T-helper 1 cell treated with Interleukin-12 subunit alpha and Interleukin-12 subunit beta and Interleukin-4 antibody, amounts not matched to agents 30 μg/mL and 1 μg/mL, for 36 hours (primary cell): ENCODE measurements around the gene CHRNA1.

ENCODE experiments used
- H3K27ac Mint-ChIP-seq: one replicate; pipeline ENCODE4 v1.8.0; 2021; ENCODE audit warnings: mild to moderate bottlenecking, mixed read lengths
- H3K27me3 Mint-ChIP-seq: one replicate; pipeline ENCODE4 v1.8.0; 2021; ENCODE audit warnings: low read depth, mixed read lengths
- H3K36me3 Mint-ChIP-seq: one replicate; pipeline ENCODE4 v1.8.0; 2021; ENCODE audit warnings: low read depth, mixed read lengths
- H3K4me1 Mint-ChIP-seq: one replicate; pipeline ENCODE4 v1.8.0; 2021; ENCODE audit warnings: low read depth, mixed read lengths
- H3K4me3 Mint-ChIP-seq: one replicate; pipeline ENCODE4 v1.8.0; 2021; ENCODE audit warnings: mild to moderate bottlenecking, moderate library complexity, mixed read lengths
- H3K9me3 Mint-ChIP-seq: one replicate; pipeline ENCODE4 v1.8.0; 2021; ENCODE audit warnings: mixed read lengths

The CHRNA1 gene

GRCh38 chr2:174776675-174777074, 12.4 kb upstream of the CHRNA1 start:
- peaks cover 2% of the 10 kb centered on the region for H3K36me3 Mint-ChIP-seq
- no peak overlapping the region for H3K4me3 Mint-ChIP-seq
- H3K4me1 Mint-ChIP-seq, result peaks cover 43% of the 10 kb centered on the region
- H3K27me3 Mint-ChIP-seq, result no peaks in the 10 kb centered on the region
- no peaks in the 10 kb centered on the region for H3K9me3 Mint-ChIP-seq
- H3K27ac Mint-ChIP-seq, result no peak overlapping the region

DNA sequence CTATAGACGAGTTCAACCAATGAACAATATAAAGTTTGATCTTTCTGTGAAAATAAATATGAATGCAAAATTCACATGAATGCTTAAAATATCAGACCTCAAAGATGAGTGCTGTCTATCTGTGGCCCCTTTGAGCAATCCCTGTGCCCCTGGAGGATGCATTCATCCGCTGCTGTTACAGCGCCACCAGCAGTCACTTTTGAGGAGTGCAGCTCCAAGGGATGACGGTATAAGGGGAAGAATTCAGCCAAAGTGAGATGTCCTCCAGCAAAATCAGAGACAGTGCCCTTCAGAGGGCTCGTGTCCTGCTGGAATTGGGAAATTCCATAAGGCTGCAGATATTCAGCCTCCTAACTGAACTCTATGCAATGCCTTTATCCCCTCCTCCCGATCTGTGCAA, 12.0 kb upstream of the CHRNA1 start:
- Mint-ChIP-seq H3K27me3 (no peaks in the 10 kb centered on the region), H3K4me1 (peaks cover 43% of the 10 kb centered on the region), H3K4me3 (no peak overlapping the region), H3K36me3 (peaks cover 2% of the 10 kb centered on the region), H3K9me3 (no peaks in the 10 kb centered on the region), H3K27ac (no peak overlapping the region)

DNA sequence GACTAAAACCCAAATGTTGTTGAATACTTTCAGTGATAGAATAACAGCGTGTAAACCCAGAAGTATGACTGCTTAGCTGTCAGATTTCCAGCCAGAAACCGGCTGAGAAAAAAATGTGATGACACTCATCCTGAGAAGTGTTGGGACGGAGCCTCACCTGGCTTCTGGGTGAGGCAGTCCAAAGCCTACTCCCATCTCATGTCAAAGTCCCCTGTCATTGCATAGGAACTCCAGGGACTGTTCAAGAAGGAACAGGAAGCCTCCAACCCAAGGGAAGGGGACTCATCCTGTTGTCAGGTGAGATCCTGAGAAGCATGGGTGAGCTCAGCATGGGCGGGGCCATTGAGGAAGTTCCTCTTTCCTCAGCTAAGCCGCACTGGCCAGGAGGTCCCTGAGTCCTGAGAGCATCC, 11.3 kb upstream of the CHRNA1 start:
- Mint-ChIP-seq H3K4me1 (peaks cover 42% of the 10 kb centered on the region), H3K9me3 (no peaks in the 10 kb centered on the region), H3K36me3 (peaks cover 2% of the 10 kb centered on the region), H3K27me3 (no peaks in the 10 kb centered on the region), H3K27ac (no peak overlapping the region), H3K4me3 (no peak overlapping the region)

GRCh38 chr2:174774886-174775285, 10.6 kb upstream of the CHRNA1 start:
- Mint-ChIP-seq H3K4me1 (peaks cover 38% of the 10 kb centered on the region), H3K4me3 (no peak overlapping the region), H3K36me3 (peaks cover 2% of the 10 kb centered on the region)

GRCh38 chr2:174773215-174773614, 8.9 kb upstream of the CHRNA1 start:
- Mint-ChIP-seq H3K27ac (no peak overlapping the region), H3K4me1 (peaks cover 26% of the 10 kb centered on the region), H3K4me3 (no peak overlapping the region), H3K36me3 (no peaks in the 10 kb centered on the region), H3K9me3 (no peaks in the 10 kb centered on the region), H3K27me3 (peaks cover 7% of the 10 kb centered on the region)

More at GRCh38 chr2:174774886-174775285, 10.6 kb upstream of the CHRNA1 start:
- H3K27ac Mint-ChIP-seq, result no peak overlapping the region
- H3K9me3 Mint-ChIP-seq, result no peaks in the 10 kb centered on the region
- H3K27me3 Mint-ChIP-seq, result no peaks in the 10 kb centered on the region

DNA sequence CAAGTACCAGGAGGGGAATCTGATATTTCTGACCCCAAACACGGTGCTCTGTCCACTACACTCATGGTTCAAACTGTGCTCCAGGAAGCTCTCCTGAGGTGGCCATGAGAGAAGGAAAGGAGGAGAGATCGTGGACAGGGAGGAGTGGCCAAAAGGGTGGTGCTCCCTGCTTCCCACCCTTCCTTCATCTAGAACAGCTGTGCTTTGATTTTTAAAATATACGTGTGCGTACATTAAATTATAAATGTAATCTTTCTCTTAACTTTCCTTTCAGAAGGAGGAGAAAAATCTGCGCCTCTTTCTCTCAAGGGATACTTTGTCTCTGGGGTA, 8.2 kb upstream of the CHRNA1 start:
- Mint-ChIP-seq H3K4me1 (peaks cover 18% of the 10 kb centered on the region), H3K36me3 (no peaks in the 10 kb centered on the region), H3K27ac (no peak overlapping the region), H3K27me3 (peaks cover 7% of the 10 kb centered on the region), H3K4me3 (no peak overlapping the region), H3K9me3 (no peaks in the 10 kb centered on the region)

- no peaks in the 10 kb centered on the region for H3K9me3 Mint-ChIP-seq
- no peak overlapping the region for H3K27ac Mint-ChIP-seq
- H3K4me3 Mint-ChIP-seq, result no peak overlapping the region
- H3K27me3 Mint-ChIP-seq, result peaks cover 7% of the 10 kb centered on the region
- H3K36me3 Mint-ChIP-seq, result no peaks in the 10 kb centered on the region
- H3K4me1 Mint-ChIP-seq, result peaks cover 15% of the 10 kb centered on the region
Observed at GRCh38 chr2:174771631-174772471, 7.6 kb upstream of the CHRNA1 start.

DNA sequence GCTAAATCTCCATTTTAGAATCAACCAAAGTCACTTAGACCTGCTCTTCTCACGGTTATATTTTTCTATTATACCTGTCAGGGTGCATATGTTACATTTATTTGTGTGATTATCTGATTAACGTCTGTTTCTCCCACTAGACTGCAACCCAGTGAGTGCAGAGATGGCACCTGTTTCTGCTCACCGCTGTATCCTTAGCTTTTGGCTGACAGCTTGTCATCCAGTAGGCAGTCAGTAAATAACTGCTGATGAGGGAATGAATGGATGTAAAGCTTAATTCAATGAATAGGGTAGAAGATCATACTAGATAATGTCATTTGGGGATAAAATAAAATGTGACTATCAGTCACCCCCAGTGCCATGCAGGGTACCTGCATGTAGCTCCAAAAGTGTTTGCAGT, 6.9 kb upstream of the CHRNA1 start:
- no peak overlapping the region for H3K4me3 Mint-ChIP-seq
- H3K27ac Mint-ChIP-seq, result no peak overlapping the region
- H3K27me3 Mint-ChIP-seq, result peaks cover 10% of the 10 kb centered on the region
- H3K4me1 Mint-ChIP-seq, result peaks cover 9% of the 10 kb centered on the region
- no peaks in the 10 kb centered on the region for H3K36me3 Mint-ChIP-seq
- H3K9me3 Mint-ChIP-seq, result no peaks in the 10 kb centered on the region

- Mint-ChIP-seq H3K9me3 (no peaks in the 10 kb centered on the region), H3K4me3 (no peak overlapping the region), H3K27ac (no peak overlapping the region), H3K4me1 (peaks cover 3% of the 10 kb centered on the region), H3K36me3 (no peaks in the 10 kb centered on the region), H3K27me3 (peaks cover 15% of the 10 kb centered on the region)
Observed at GRCh38 chr2:174768557-174768956, 4.3 kb upstream of the CHRNA1 start.

GRCh38 chr2:174766271-174766670, 2.0 kb upstream of the CHRNA1 start:
- peaks cover 15% of the 10 kb centered on the region for H3K27me3 Mint-ChIP-seq
- H3K4me1 Mint-ChIP-seq, result peaks cover 2% of the 10 kb centered on the region

GRCh38 chr2:174765576-174765975, 1.3 kb upstream of the CHRNA1 start:
- H3K9me3 Mint-ChIP-seq, result no peaks in the 10 kb centered on the region
- H3K4me1 Mint-ChIP-seq, result peaks cover 2% of the 10 kb centered on the region
- no peaks in the 10 kb centered on the region for H3K36me3 Mint-ChIP-seq
- H3K27me3 Mint-ChIP-seq, result peaks cover 15% of the 10 kb centered on the region
- no peak overlapping the region for H3K4me3 Mint-ChIP-seq
- H3K27ac Mint-ChIP-seq, result no peak overlapping the region

More at GRCh38 chr2:174766271-174766670, 2.0 kb upstream of the CHRNA1 start:
- Mint-ChIP-seq H3K9me3 (no peaks in the 10 kb centered on the region), H3K36me3 (no peaks in the 10 kb centered on the region), H3K27ac (no peak overlapping the region), H3K4me3 (no peak overlapping the region)

- Mint-ChIP-seq H3K27ac (no peak overlapping the region), H3K36me3 (no peaks in the 10 kb centered on the region), H3K4me1 (peaks cover 2% of the 10 kb centered on the region), H3K4me3 (no peak overlapping the region), H3K27me3 (peaks cover 21% of the 10 kb centered on the region), H3K9me3 (no peaks in the 10 kb centered on the region)
Observed at GRCh38 chr2:174763780-174764179, 492 bp downstream of the CHRNA1 start.

- H3K36me3 Mint-ChIP-seq, result no peaks in the 10 kb centered on the region
- no peak overlapping the region for H3K4me3 Mint-ChIP-seq
- no peaks in the 10 kb centered on the region for H3K9me3 Mint-ChIP-seq
- peaks cover 2% of the 10 kb centered on the region for H3K4me1 Mint-ChIP-seq
- peaks cover 17% of the 10 kb centered on the region for H3K27me3 Mint-ChIP-seq
- H3K27ac Mint-ChIP-seq, result no peak overlapping the region
Observed at GRCh38 chr2:174762464-174762863, 1.8 kb downstream of the CHRNA1 start.

GRCh38 chr2:174761837-174762236, 2.4 kb downstream of the CHRNA1 start:
- no peaks in the 10 kb centered on the region for H3K9me3 Mint-ChIP-seq
- H3K4me1 Mint-ChIP-seq, result peaks cover 2% of the 10 kb centered on the region
- H3K4me3 Mint-ChIP-seq, result no peak overlapping the region
- H3K27me3 Mint-ChIP-seq, result peaks cover 17% of the 10 kb centered on the region
- no peak overlapping the region for H3K27ac Mint-ChIP-seq
- H3K36me3 Mint-ChIP-seq, result no peaks in the 10 kb centered on the region

GRCh38 chr2:174760845-174761473, 3.3 kb downstream of the CHRNA1 start:
- H3K4me3 Mint-ChIP-seq, result no peak overlapping the region
- H3K4me1 Mint-ChIP-seq, result peaks cover 2% of the 10 kb centered on the region
- H3K36me3 Mint-ChIP-seq, result no peaks in the 10 kb centered on the region
- H3K27me3 Mint-ChIP-seq, result peaks cover 12% of the 10 kb centered on the region
- no peaks in the 10 kb centered on the region for H3K9me3 Mint-ChIP-seq
- no peak overlapping the region for H3K27ac Mint-ChIP-seq
